CD4-positive, alpha-beta memory T cell (primary cell): Measurements from ENCODE around the gene TMEM131. TPM values are rescaled to one million over a fixed set of nuclear protein-coding genes. Genes with fewer than 3 reads are reported as not detected.

ENCODE experiments used
- CTCF ChIA-PET: fragments of 350-600 bp; sonication (Branson Sonifier 250); formaldehyde crosslinking; loops from one replicate; lab custom pipeline; 2021; ENCODE audit warnings: inconsistent platforms; ENCODE audit not compliant: partially characterized antibody; lab: Charles Lee
- POLR2A ChIA-PET: fragments of 350-600 bp; sonication (Branson Sonifier 250); formaldehyde crosslinking; loops from one replicate; lab custom pipeline; 2021; ENCODE audit not compliant: partially characterized antibody; lab: Charles Lee
- DNase-seq, 5 donors: peaks; one replicate each; pipeline versions ENCODE4 v3.0.0 to v3.0.0-alpha.2; 2020 to 2022; ENCODE audit warnings: mixed read lengths in 1 of 5
- H3K27ac ChIP-seq: one replicate; pipeline ENCODE4 v1.7.0; 2013; ENCODE audit warnings: low read depth, low read length
- H3K27me3 ChIP-seq: 2 replicates; pipeline ENCODE4 v1.7.0; 2013; ENCODE audit warnings: mild to moderate bottlenecking, low read length, moderate library complexity; ENCODE audit not compliant: insufficient read depth
- H3K36me3 ChIP-seq: 2 replicates; pipeline ENCODE4 v1.7.0; 2013; ENCODE audit warnings: mild to moderate bottlenecking, low read length, moderate library complexity; ENCODE audit not compliant: insufficient read depth
- H3K4me1 ChIP-seq: 2 replicates; pipeline ENCODE4 v1.7.0; 2013; ENCODE audit warnings: mild to moderate bottlenecking, low read length, moderate library complexity; ENCODE audit not compliant: insufficient read depth
- H3K4me3 ChIP-seq, 2 donors: one replicate each; pipeline ENCODE4 v1.7.0; 2013; ENCODE audit warnings: low read length in 2 of 2, mild to moderate bottlenecking in 1 of 2
- H3K9me3 ChIP-seq, 2 donors: one replicate each; pipeline ENCODE4 v1.7.0; 2013; ENCODE audit warnings: low read length in 2 of 2, control low read depth in 1 of 2; ENCODE audit not compliant: control insufficient read depth in 1 of 2
- H3K27ac Mint-ChIP-seq, 7 donors: one replicate each; pipeline ENCODE4 v1.8.0; 2020 to 2021; ENCODE audit warnings: mixed read lengths in 7 of 7, mild to moderate bottlenecking in 6 of 7, inconsistent platforms in 3 of 7, moderate library complexity in 3 of 7
- H3K27me3 Mint-ChIP-seq, 2 donors: one replicate each; pipeline ENCODE4 v1.8.0; 2020 to 2021; ENCODE audit warnings: mixed read lengths in 2 of 2
- H3K36me3 Mint-ChIP-seq, 2 donors: one replicate each; pipeline ENCODE4 v1.8.0; 2020 to 2021; ENCODE audit warnings: mixed read lengths in 2 of 2, inconsistent platforms in 1 of 2, mild to moderate bottlenecking in 1 of 2
- H3K4me1 Mint-ChIP-seq, 4 donors: one replicate each; pipeline ENCODE4 v1.8.0; 2020 to 2021; ENCODE audit warnings: mixed read lengths in 4 of 4, mild to moderate bottlenecking in 1 of 4
- H3K4me3 Mint-ChIP-seq, 8 donors: one replicate each; pipeline ENCODE4 v1.8.0; 2020 to 2021; ENCODE audit warnings: mixed read lengths in 8 of 8, mild to moderate bottlenecking in 7 of 8, moderate library complexity in 6 of 8, inconsistent platforms in 3 of 8
- H3K9me3 Mint-ChIP-seq, 8 donors: one replicate each; pipeline ENCODE4 v1.8.0; 2020 to 2021; ENCODE audit warnings: mixed read lengths in 8 of 8, mild to moderate bottlenecking in 5 of 8, inconsistent platforms in 3 of 8, moderate library complexity in 1 of 8
- intact Hi-C: fragments of 100-400 bp; cut with micrococcal nuclease; formaldehyde crosslinking; loops from one replicate; pipeline ENCODE4 v1.15.1; 2023
- polyA plus RNA-seq, 2 donors: library from polyadenylated mRNA; unstranded; fragments of 300-500 nt; fragmentation: Illumina TruSeq; gene quantifications; one replicate each; pipeline ENCODE4 v1.2.3, GENCODE V29; 2021
- total RNA-seq, 2 experiments: library from RNA; stranded (reverse); gene quantifications; one replicate each; pipeline ENCODE4 v1.2.3, GENCODE V29; 2021

TMEM131 gene
- total and polyA plus RNA-seq, 4 experiments from 2014 or later = 6.3 to 47.6 (median 31.4) TPM

DNA sequence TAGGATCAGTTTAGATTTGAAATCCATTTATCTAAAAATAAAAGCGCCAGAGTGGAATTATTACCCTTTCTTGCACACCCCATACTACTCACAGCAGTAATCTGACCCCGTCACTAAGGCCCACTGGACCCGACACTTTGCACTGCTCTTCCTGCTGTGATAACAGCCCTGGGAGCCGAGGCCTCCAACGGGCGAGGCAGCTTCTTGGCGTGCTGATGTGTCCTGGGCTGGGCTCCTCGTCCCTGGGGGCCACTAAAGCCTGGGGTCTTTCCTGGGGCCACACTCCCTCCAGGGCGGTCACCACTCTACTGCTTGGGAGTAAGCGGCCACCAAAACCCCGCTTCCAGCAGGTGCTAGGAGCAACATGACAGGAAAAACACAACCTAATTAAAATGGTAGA, 220.7 kb downstream of the TMEM131 start:
- ChIA-PET CTCF (interaction anchor here (1.3 kb wide), 2 partner anchors 29 to 77 kb away, joined by 3 read pairs; no protein-coding TSS in a partner anchor), POLR2A (no interaction called here)
- Histone ChIP-seq H3K4me3 (no peak overlapping the region), H3K27ac (no peak overlapping the region), H3K9me3 (no peaks in the 10 kb centered on the region), H3K4me1 (no peaks in the 10 kb centered on the region), H3K27me3 (no peaks in the 10 kb centered on the region), H3K36me3 (peaks cover 4% of the 10 kb centered on the region)
- H3K27ac Mint-ChIP-seq = no peak overlapping the region
- H3K36me3 Mint-ChIP-seq = peaks cover 32 to 54% of the 10 kb centered on the region in 2 donors
- peaks cover 0 to 1% (median 0%) of the 10 kb centered on the region in 8 donors for H3K9me3 Mint-ChIP-seq
- no peak for DNase-seq
- intact Hi-C loops = no loop called here
- no peaks in the 10 kb centered on the region for H3K27me3 Mint-ChIP-seq
- H3K4me3 Mint-ChIP-seq = no peak overlapping the region
- H3K4me1 Mint-ChIP-seq = peaks cover 0 to 3% (median 0%) of the 10 kb centered on the region in 4 donors

DNA sequence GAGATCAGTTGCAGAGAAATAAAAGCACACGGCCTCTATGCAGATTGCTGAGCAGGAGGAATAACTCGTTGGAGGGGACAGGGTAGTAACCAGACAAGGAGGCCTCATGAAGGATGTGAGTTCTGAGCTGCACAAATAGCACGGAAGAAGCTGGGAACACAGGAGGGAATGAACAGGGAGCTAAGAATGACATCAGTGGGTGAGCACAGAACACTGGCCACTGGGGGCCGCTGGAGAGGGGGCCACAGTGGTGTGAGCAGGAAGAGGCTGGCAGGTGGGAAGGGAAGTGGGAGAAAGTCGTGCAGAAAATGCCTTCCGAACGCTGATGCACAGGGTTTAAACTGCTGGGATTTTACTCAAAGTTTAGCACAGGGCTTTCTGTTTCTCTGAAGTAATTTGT, 221.3 kb downstream of the TMEM131 start:
- no peaks in the 10 kb centered on the region for H3K9me3 ChIP-seq
- H3K27me3 Mint-ChIP-seq = no peaks in the 10 kb centered on the region
- peaks cover 4% of the 10 kb centered on the region for H3K36me3 ChIP-seq
- H3K4me1 Mint-ChIP-seq = peaks cover 0 to 3% (median 0%) of the 10 kb centered on the region in 4 donors
- intact Hi-C loops = no loop called here
- H3K36me3 Mint-ChIP-seq = peaks cover 32 to 54% of the 10 kb centered on the region in 2 donors
- DNase-seq = no peak
- ChIA-PET POLR2A (no interaction called here), CTCF (interaction anchor here (0.9 kb wide), 1 partner anchor 16 kb away, joined by 5 read pairs; no protein-coding TSS in a partner anchor)
- H3K27ac Mint-ChIP-seq = peak overlapping the region in 2 of 7 donors; percentile 57 to 91
- no peaks in the 10 kb centered on the region for H3K4me1 ChIP-seq
- no peaks in the 10 kb centered on the region for H3K27me3 ChIP-seq
- H3K9me3 Mint-ChIP-seq = peaks cover 0 to 1% (median 0%) of the 10 kb centered on the region in 8 donors
- H3K4me3 ChIP-seq = no peak overlapping the region
- H3K27ac ChIP-seq = no peak overlapping the region
- H3K4me3 Mint-ChIP-seq = no peak overlapping the region

GRCh38 chr2:97770445-97770844, 225.3 kb downstream of the TMEM131 start:
- peak overlapping the region in 2 of 7 donors; percentile 23 to 26 for H3K27ac Mint-ChIP-seq
- H3K36me3 Mint-ChIP-seq = peaks cover 21 to 47% of the 10 kb centered on the region in 2 donors
- no peaks in the 10 kb centered on the region for H3K27me3 Mint-ChIP-seq
- H3K9me3 Mint-ChIP-seq = peaks cover 0 to 1% (median 0%) of the 10 kb centered on the region in 8 donors
- intact Hi-C loops = no loop called here
- peaks cover 13% of the 10 kb centered on the region for H3K36me3 ChIP-seq
- H3K4me3 Mint-ChIP-seq = no peak overlapping the region
- POLR2A ChIA-PET = no interaction called here
- H3K27ac ChIP-seq = no peak overlapping the region
- no peaks in the 10 kb centered on the region for H3K27me3 ChIP-seq
- CTCF ChIA-PET = no interaction called here
- peaks cover 0 to 14% (median 5%) of the 10 kb centered on the region in 4 donors for H3K4me1 Mint-ChIP-seq
- H3K9me3 ChIP-seq = no peaks in the 10 kb centered on the region
- H3K4me1 ChIP-seq = no peaks in the 10 kb centered on the region
- DNase-seq = no peak
- H3K4me3 ChIP-seq = no peak overlapping the region

GRCh38 chr2:97769711-97770110, 226.0 kb downstream of the TMEM131 start:
- peaks cover 22 to 48% of the 10 kb centered on the region in 2 donors for H3K36me3 Mint-ChIP-seq

DNA sequence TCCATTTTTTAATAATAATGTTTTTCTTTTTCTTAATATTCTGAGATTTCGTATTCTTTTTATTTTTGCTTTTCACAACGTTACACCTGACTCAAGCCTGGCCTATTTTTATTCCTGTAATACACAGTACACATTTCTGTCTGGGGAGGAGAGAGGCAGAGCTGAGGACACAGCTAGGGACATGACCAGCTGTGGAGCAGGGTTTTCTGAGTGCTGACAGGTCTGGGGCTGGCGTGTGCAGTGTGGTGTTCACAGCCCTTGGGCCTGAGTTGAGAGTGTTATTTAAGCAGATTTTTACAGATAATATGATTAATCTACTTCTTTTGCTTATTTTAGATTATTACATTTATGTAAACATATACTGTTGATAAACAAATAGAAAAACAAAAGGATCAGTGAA, 226.4 kb downstream of the TMEM131 start:
- intact Hi-C loops = loop anchor here (2.0 kb wide), 1 partner anchor 59 kb away; no protein-coding TSS in a partner anchor
- Histone ChIP-seq H3K27ac (no peak overlapping the region), H3K36me3 (peaks cover 22% of the 10 kb centered on the region), H3K4me1 (no peaks in the 10 kb centered on the region), H3K27me3 (no peaks in the 10 kb centered on the region), H3K9me3 (no peaks in the 10 kb centered on the region), H3K4me3 (no peak overlapping the region)
- Mint-ChIP-seq H3K4me1 (peaks cover 0 to 12% (median 5%) of the 10 kb centered on the region in 4 donors), H3K27me3 (no peaks in the 10 kb centered on the region), H3K36me3 (peaks cover 18 to 44% of the 10 kb centered on the region in 2 donors), H3K27ac (peak overlapping the region in 1 of 7 donors; percentile 56), H3K4me3 (no peak overlapping the region), H3K9me3 (peaks cover 0 to under 1% (median 0%) of the 10 kb centered on the region in 8 donors)
- DNase-seq = no peak
- ChIA-PET CTCF (interaction anchor here (2.3 to 3.5 kb wide), 2 partner anchors 58 to 70 kb away, joined by 13 to 27 read pairs; partner anchors contain the start of gene ZAP70), POLR2A (no interaction called here)

More at GRCh38 chr2:97769711-97770110, 226.0 kb downstream of the TMEM131 start:
- no peak for DNase-seq
- Mint-ChIP-seq H3K9me3 (peaks cover 0 to 1% (median 0%) of the 10 kb centered on the region in 8 donors), H3K27me3 (no peaks in the 10 kb centered on the region), H3K27ac (peak overlapping the region in 1 of 7 donors; percentile 8), H3K4me1 (peaks cover 0 to 14% (median 5%) of the 10 kb centered on the region in 4 donors), H3K4me3 (no peak overlapping the region)
- H3K36me3 ChIP-seq = peaks cover 19% of the 10 kb centered on the region
- ChIA-PET CTCF (interaction anchor here (3.5 kb wide), 1 partner anchor 59 kb away, joined by 27 read pairs; the partner anchor contains the start of gene ZAP70), POLR2A (no interaction called here)
- H3K27ac ChIP-seq = no peak overlapping the region
- H3K27me3 ChIP-seq = no peaks in the 10 kb centered on the region
- H3K4me1 ChIP-seq = no peaks in the 10 kb centered on the region
- H3K4me3 ChIP-seq = no peak overlapping the region
- intact Hi-C loops = loop anchor here (2.0 kb wide), 1 partner anchor 59 kb away; no protein-coding TSS in a partner anchor
- no peaks in the 10 kb centered on the region for H3K9me3 ChIP-seq

DNA sequence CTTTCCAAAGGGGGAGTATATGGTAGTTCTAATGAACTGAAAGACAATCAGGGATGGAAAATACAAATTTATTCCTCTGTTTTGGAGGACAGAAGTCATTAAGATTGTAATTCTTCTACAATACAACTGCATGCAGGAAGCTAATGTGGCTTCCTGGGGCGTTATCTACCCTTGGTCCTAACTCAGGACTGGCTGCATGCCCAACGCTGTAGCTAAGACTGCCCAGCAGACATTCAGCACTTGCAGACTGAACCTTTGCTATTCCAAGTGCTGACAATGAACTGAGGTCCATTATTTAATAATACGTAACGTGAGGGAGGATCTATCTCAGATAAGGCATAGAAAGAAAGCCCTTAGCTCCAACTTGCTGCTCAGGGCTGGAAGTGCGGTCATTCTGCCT, 229.2 kb downstream of the TMEM131 start:
- Mint-ChIP-seq H3K36me3 (peaks cover 19 to 50% of the 10 kb centered on the region in 2 donors), H3K4me1 (peaks cover 4 to 23% (median 12%) of the 10 kb centered on the region in 4 donors), H3K9me3 (no peaks in the 10 kb centered on the region), H3K27ac (peak overlapping the region in 2 of 7 donors; percentile 0 to 8), H3K4me3 (no peak overlapping the region), H3K27me3 (no peaks in the 10 kb centered on the region)
- intact Hi-C loops = no loop called here
- no peak for DNase-seq
- H3K36me3 ChIP-seq = peaks cover 25% of the 10 kb centered on the region
- no peak overlapping the region for H3K4me3 ChIP-seq
- H3K4me1 ChIP-seq = peaks cover 8% of the 10 kb centered on the region
- no peaks in the 10 kb centered on the region for H3K9me3 ChIP-seq
- CTCF ChIA-PET = interaction anchor here (0.8 to 3.5 kb wide), 4 partner anchors 26 to 56 kb away, joined by 3 to 27 read pairs (median 4); partner anchors contain the start of gene ZAP70
- H3K27me3 ChIP-seq = no peaks in the 10 kb centered on the region
- POLR2A ChIA-PET = interaction anchor here (0.8 kb wide), 1 partner anchor 53 kb away, joined by 3 read pairs; the partner anchor contains the start of gene ZAP70
- H3K27ac ChIP-seq = no peak overlapping the region

GRCh38 chr2:97765933-97766332, 229.8 kb downstream of the TMEM131 start:
- Histone ChIP-seq H3K27ac (no peak overlapping the region), H3K4me1 (peaks cover 12% of the 10 kb centered on the region), H3K4me3 (no peak overlapping the region), H3K9me3 (no peaks in the 10 kb centered on the region), H3K36me3 (peaks cover 26% of the 10 kb centered on the region), H3K27me3 (no peaks in the 10 kb centered on the region)
- Mint-ChIP-seq H3K27me3 (no peaks in the 10 kb centered on the region), H3K4me3 (no peak overlapping the region), H3K4me1 (peaks cover 6 to 28% (median 19%) of the 10 kb centered on the region in 4 donors), H3K9me3 (no peaks in the 10 kb centered on the region), H3K27ac (peak overlapping the region in 3 of 7 donors; percentile 2 to 59 (median 8)), H3K36me3 (peaks cover 21 to 50% of the 10 kb centered on the region in 2 donors)
- ChIA-PET CTCF (interaction anchor here (0.8 kb wide), 1 partner anchor 41 kb away, joined by 3 read pairs; no protein-coding TSS in a partner anchor), POLR2A (no interaction called here)
- intact Hi-C loops = no loop called here
- DNase-seq = no peak
